Measurements from ENCODE around the gene INAFM2. TPM values are rescaled to one million over a fixed set of nuclear protein-coding genes. Genes with fewer than 3 reads are reported as not detected.

Gene INAFM2
- total and polyA plus RNA-seq, 2 experiments from 2014 or later, result 13.7 to 19.5 TPM

- no peak overlapping the region for H3K27ac ChIP-seq
- H4K20me1 ChIP-seq (ENCODE audit: insufficient read depth, poor library complexity, severe bottlenecking), result no peaks in the 10 kb centered on the region
- no peak overlapping the region for H2AFZ ChIP-seq
- H3K27me3 ChIP-seq, result peaks cover 61% of the 10 kb centered on the region
- DNase-seq (ENCODE audit: low spot score), result no peak
- no peaks in the 10 kb centered on the region for H3K9me2 ChIP-seq (replicated peaks; ENCODE audit: insufficient read depth)
- H3K4me1 ChIP-seq (ENCODE audit: insufficient read depth), result peaks cover 36% of the 10 kb centered on the region
- TF ChIP-seq EZH2 (IDR thresholded peaks at IDR 0.05; ENCODE audit: borderline replicate concordance), result peak; percentile 38
- TF ChIP-seq, protein P1, sequence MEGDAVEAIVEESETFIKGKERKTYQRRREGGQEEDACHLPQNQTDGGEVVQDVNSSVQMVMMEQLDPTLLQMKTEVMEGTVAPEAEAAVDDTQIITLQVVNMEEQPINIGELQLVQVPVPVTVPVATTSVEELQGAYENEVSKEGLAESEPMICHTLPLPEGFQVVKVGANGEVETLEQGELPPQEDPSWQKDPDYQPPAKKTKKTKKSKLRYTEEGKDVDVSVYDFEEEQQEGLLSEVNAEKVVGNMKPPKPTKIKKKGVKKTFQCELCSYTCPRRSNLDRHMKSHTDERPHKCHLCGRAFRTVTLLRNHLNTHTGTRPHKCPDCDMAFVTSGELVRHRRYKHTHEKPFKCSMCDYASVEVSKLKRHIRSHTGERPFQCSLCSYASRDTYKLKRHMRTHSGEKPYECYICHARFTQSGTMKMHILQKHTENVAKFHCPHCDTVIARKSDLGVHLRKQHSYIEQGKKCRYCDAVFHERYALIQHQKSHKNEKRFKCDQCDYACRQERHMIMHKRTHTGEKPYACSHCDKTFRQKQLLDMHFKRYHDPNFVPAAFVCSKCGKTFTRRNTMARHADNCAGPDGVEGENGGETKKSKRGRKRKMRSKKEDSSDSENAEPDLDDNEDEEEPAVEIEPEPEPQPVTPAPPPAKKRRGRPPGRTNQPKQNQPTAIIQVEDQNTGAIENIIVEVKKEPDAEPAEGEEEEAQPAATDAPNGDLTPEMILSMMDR (IDR thresholded peaks at IDR 0.05; ENCODE audit: poor library complexity), result no peak
- H3K4me2 ChIP-seq, result peak overlapping the region; percentile 96
- no peak overlapping the region for H3K4me3 ChIP-seq
- H3K9me3 ChIP-seq (ENCODE audit: low read depth), result no peaks in the 10 kb centered on the region
- no peaks in the 10 kb centered on the region for H3K36me3 ChIP-seq (replicated peaks; ENCODE audit: insufficient read depth, low read depth)
- H3K79me2 ChIP-seq, result no peaks in the 10 kb centered on the region
- WGBS (ENCODE audit: low lambda C conversion rate, missing lambda C conversion rate), result 29% methylated on average over 31 of the region's 33 CpGs
Measured at GRCh38 chr15:40283615-40284300, 39.7 kb upstream of the INAFM2 start.

- TF ChIP-seq EZH2phosphoT487 (IDR thresholded peaks at IDR 0.05; ENCODE audit: low read depth, severe bottlenecking, unreplicated experiment) (no peak), EZH2 (IDR thresholded peaks at IDR 0.05; ENCODE audit: borderline replicate concordance) (no peak)
- TF ChIP-seq, protein P1 (IDR thresholded peaks at IDR 0.05; ENCODE audit: poor library complexity), result no peak
- Histone ChIP-seq H3K79me2 (no peaks in the 10 kb centered on the region), H3K27ac (peak overlapping the region; percentile 76), H3K36me3 (replicated peaks; ENCODE audit: insufficient read depth, low read depth) (no peaks in the 10 kb centered on the region), H4K20me1 (ENCODE audit: insufficient read depth, poor library complexity, severe bottlenecking) (no peaks in the 10 kb centered on the region), H3K4me1 (ENCODE audit: insufficient read depth) (peaks cover 36% of the 10 kb centered on the region), H3K4me3 (no peak overlapping the region), H3K9me2 (replicated peaks; ENCODE audit: insufficient read depth) (no peaks in the 10 kb centered on the region), H3K27me3 (peaks cover 55% of the 10 kb centered on the region), H3K9me3 (ENCODE audit: low read depth) (no peaks in the 10 kb centered on the region), H3K4me2 (peak overlapping the region; percentile 27), H2AFZ (no peak overlapping the region)
- 43% methylated on average over 4 of the region's 4 CpGs for WGBS (ENCODE audit: low lambda C conversion rate, missing lambda C conversion rate)
- DNase-seq (ENCODE audit: low spot score), result no peak
Measured at GRCh38 chr15:40285151-40285550, 38.3 kb upstream of the INAFM2 start.

GRCh38 chr15:40285554-40286011 lies 37.9 kb upstream of the INAFM2 start:
- Histone ChIP-seq H3K4me3 (no peak overlapping the region), H3K36me3 (replicated peaks; ENCODE audit: insufficient read depth, low read depth) (no peaks in the 10 kb centered on the region), H3K9me2 (replicated peaks; ENCODE audit: insufficient read depth) (no peaks in the 10 kb centered on the region), H3K4me2 (peak overlapping the region; percentile 27), H3K9me3 (ENCODE audit: low read depth) (no peaks in the 10 kb centered on the region), H2AFZ (no peak overlapping the region), H4K20me1 (ENCODE audit: insufficient read depth, poor library complexity, severe bottlenecking) (no peaks in the 10 kb centered on the region), H3K27me3 (peaks cover 55% of the 10 kb centered on the region), H3K27ac (peak overlapping the region; percentile 76), H3K4me1 (ENCODE audit: insufficient read depth) (peaks cover 38% of the 10 kb centered on the region), H3K79me2 (no peaks in the 10 kb centered on the region)
- DNase-seq (ENCODE audit: low spot score), result no peak
- TF ChIP-seq EZH2 (IDR thresholded peaks at IDR 0.05; ENCODE audit: borderline replicate concordance) (no peak), EZH2phosphoT487 (IDR thresholded peaks at IDR 0.05; ENCODE audit: low read depth, severe bottlenecking, unreplicated experiment) (no peak)
- TF ChIP-seq, protein P1 (IDR thresholded peaks at IDR 0.05; ENCODE audit: poor library complexity), result no peak
- 20% methylated on average over 1 of the region's 1 CpG for WGBS (ENCODE audit: low lambda C conversion rate, missing lambda C conversion rate)

All from hepatocyte (in vitro differentiated cells).